CD4-positive, CD25-positive, alpha-beta regulatory T cell (primary cell): ENCODE measurements around the gene GLOD4. TPM values are rescaled to one million over a fixed set of nuclear protein-coding genes. Genes with fewer than 3 reads are reported as not detected.
A peak's percentile ranks its signal among the peaks of the same experiment; 100 is the strongest.
"Not testable (repeated sequence)": the region's sequence is repeated elsewhere in the genome, so short reads cannot be mapped to it uniquely, and the experiment has no call there.

Experiments used
- ATAC-seq, 2 donors: fragments of 150-1000 bp; cut with Tn5 transposase; one replicate each; pipeline ENCODE4 v1.10.0; 2021; ENCODE audit warnings: low read depth in 2 of 2, moderate number of reproducible peaks in 2 of 2, moderate library complexity in 1 of 2
- DNase-seq, 3 donors: peaks; one replicate each; pipeline versions ENCODE4 v3.0.0 to v3.0.0-alpha.2; 2012 to 2022; ENCODE audit warnings: mixed read lengths in 1 of 3
- H3K27ac ChIP-seq: one replicate; pipeline ENCODE4 v1.7.0; 2013; ENCODE audit warnings: mild to moderate bottlenecking, low read length; ENCODE audit not compliant: insufficient read depth, poor library complexity, severe bottlenecking
- H3K27me3 ChIP-seq: one replicate; pipeline ENCODE4 v1.7.0; 2013; ENCODE audit warnings: low read length; ENCODE audit not compliant: control insufficient read depth, insufficient read depth
- H3K36me3 ChIP-seq: one replicate; pipeline ENCODE4 v1.7.0; 2013; ENCODE audit warnings: mild to moderate bottlenecking, low read length, moderate library complexity; ENCODE audit not compliant: control insufficient read depth, insufficient read depth
- H3K4me1 ChIP-seq: 2 replicates; pipeline ENCODE4 v1.7.0; 2013; ENCODE audit warnings: mild to moderate bottlenecking, low read length; ENCODE audit not compliant: insufficient read depth, control insufficient read depth, poor library complexity, severe bottlenecking
- H3K4me3 ChIP-seq: one replicate; pipeline ENCODE4 v1.7.0; 2013; ENCODE audit warnings: low read depth, mild to moderate bottlenecking, low read length, moderate library complexity
- H3K9me3 ChIP-seq, 2 experiments: 1 replicate in 1 of 2; 2 replicates in 1 of 2; pipeline ENCODE4 v1.7.0; 2013; ENCODE audit warnings: low read length in 2 of 2, mild to moderate bottlenecking in 1 of 2, moderate library complexity in 1 of 2; ENCODE audit not compliant: control insufficient read depth in 2 of 2
- H3K27ac Mint-ChIP-seq, 3 donors: one replicate each; pipeline ENCODE4 v1.8.0; 2020 to 2022; ENCODE audit warnings: mild to moderate bottlenecking in 3 of 3, mixed read lengths in 3 of 3, moderate library complexity in 2 of 3
- H3K27me3 Mint-ChIP-seq: one replicate; pipeline ENCODE4 v1.8.0; 2022; ENCODE audit warnings: mild to moderate bottlenecking, mixed read lengths
- H3K36me3 Mint-ChIP-seq: one replicate; pipeline ENCODE4 v1.8.0; 2020; ENCODE audit warnings: mixed read lengths
- H3K4me1 Mint-ChIP-seq, 4 donors: one replicate each; pipeline ENCODE4 v1.8.0; 2020 to 2022; ENCODE audit warnings: mixed read lengths in 4 of 4, mild to moderate bottlenecking in 1 of 4
- H3K4me3 Mint-ChIP-seq, 4 donors: one replicate each; pipeline ENCODE4 v1.8.0; 2020 to 2022; ENCODE audit warnings: mild to moderate bottlenecking in 4 of 4, mixed read lengths in 4 of 4, moderate library complexity in 3 of 4
- H3K9me3 Mint-ChIP-seq, 7 donors: one replicate each; pipeline ENCODE4 v1.8.0; 2020 to 2022; ENCODE audit warnings: mixed read lengths in 7 of 7, mild to moderate bottlenecking in 3 of 7, moderate library complexity in 2 of 7
- polyA plus RNA-seq, 4 donors: library from polyadenylated mRNA; unstranded; fragments of 300-500 nt; fragmentation: Illumina TruSeq; gene quantifications; one replicate each; pipeline ENCODE4 v1.2.3, GENCODE V29; 2021
- total RNA-seq: library from RNA; stranded (reverse); gene quantifications from one replicate; pipeline ENCODE4 v1.2.3, GENCODE V29; 2022

GLOD4 gene
- total and polyA plus RNA-seq, 5 donors from 2014 or later: 65.0 to 115 (median 108) TPM

- H3K9me3 ChIP-seq, H3K9me3 Mint-ChIP-seq, H3K4me3 ChIP-seq, H3K27me3 Mint-ChIP-seq, H3K4me3 Mint-ChIP-seq, H3K27ac ChIP-seq, H3K27me3 ChIP-seq, DNase-seq, H3K27ac Mint-ChIP-seq, ATAC-seq: not testable (repeated sequence)
- H3K36me3 ChIP-seq: peaks cover 45% of the 10 kb centered on the region
- peaks cover 22% of the 10 kb centered on the region for H3K4me1 ChIP-seq
- Mint-ChIP-seq H3K36me3 (peaks cover 23% of the 10 kb centered on the region), H3K4me1 (peaks cover 9 to 36% (median 18%) of the 10 kb centered on the region in 4 donors)
Measured at GRCh38 chr17:785901-786300, 3.8 kb upstream of the GLOD4 start.

- Mint-ChIP-seq H3K36me3 (peaks cover 10% of the 10 kb centered on the region), H3K9me3 (no peaks in the 10 kb centered on the region), H3K27me3 (peaks cover 9% of the 10 kb centered on the region), H3K4me3 (peak overlapping the region; percentile 63 to 100 (median 99)), H3K27ac (peak overlapping the region in 2 of 3 donors; percentile 27 to 59), H3K4me1 (peaks cover 9 to 43% (median 23%) of the 10 kb centered on the region in 4 donors)
- no peak overlapping the region for H3K27ac ChIP-seq
- peaks cover 26% of the 10 kb centered on the region for H3K4me1 ChIP-seq
- peaks cover 32% of the 10 kb centered on the region for H3K36me3 ChIP-seq
- peak overlapping the region; percentile 4 for H3K4me3 ChIP-seq
- no peaks in the 10 kb centered on the region for H3K9me3 ChIP-seq
- ATAC-seq (no peak), DNase-seq (no peak)
- no peaks in the 10 kb centered on the region for H3K27me3 ChIP-seq
Measured at GRCh38 chr17:784143-784542, 2.1 kb upstream of the GLOD4 start.

- Histone ChIP-seq H3K27ac (no peak overlapping the region), H3K4me3 (no peak overlapping the region), H3K4me1 (peaks cover 21% of the 10 kb centered on the region), H3K27me3 (no peaks in the 10 kb centered on the region), H3K9me3 (no peaks in the 10 kb centered on the region), H3K36me3 (peaks cover 51% of the 10 kb centered on the region)
- Mint-ChIP-seq H3K27ac (no peak overlapping the region), H3K4me3 (peak overlapping the region in 1 of 4 donors; percentile 67), H3K9me3 (no peaks in the 10 kb centered on the region), H3K27me3 (peaks cover 9% of the 10 kb centered on the region), H3K36me3 (peaks cover 26% of the 10 kb centered on the region), H3K4me1 (peaks cover 4 to 37% (median 27%) of the 10 kb centered on the region in 4 donors)
- DNase-seq (no peak), ATAC-seq (no peak)
Measured at GRCh38 chr17:778096-778495, 4.0 kb downstream of the GLOD4 start.

- DNase-seq (no peak), ATAC-seq (no peak)
- Mint-ChIP-seq H3K4me3 (no peak overlapping the region), H3K27ac (no peak overlapping the region), H3K27me3 (no peaks in the 10 kb centered on the region), H3K9me3 (no peaks in the 10 kb centered on the region), H3K36me3 (peaks cover 49% of the 10 kb centered on the region), H3K4me1 (peaks cover 5 to 19% (median 12%) of the 10 kb centered on the region in 4 donors)
- Histone ChIP-seq H3K9me3 (no peaks in the 10 kb centered on the region), H3K4me1 (no peaks in the 10 kb centered on the region), H3K4me3 (no peak overlapping the region), H3K27me3 (no peaks in the 10 kb centered on the region), H3K36me3 (peaks cover 85% of the 10 kb centered on the region), H3K27ac (no peak overlapping the region)
Measured at GRCh38 chr17:774313-774584, 7.8 kb downstream of the GLOD4 start.

- peaks cover 54% of the 10 kb centered on the region for H3K36me3 Mint-ChIP-seq
- H3K36me3 ChIP-seq: peaks cover 91% of the 10 kb centered on the region
- H3K27ac Mint-ChIP-seq: peak overlapping the region in 1 of 3 donors; percentile 47
Measured at GRCh38 chr17:773467-774312, 8.4 kb downstream of the GLOD4 start.

GRCh38 chr17:773016-773415 lies 9.1 kb downstream of the GLOD4 start:
- H3K36me3 Mint-ChIP-seq: peaks cover 55% of the 10 kb centered on the region
- no peaks in the 10 kb centered on the region for H3K9me3 Mint-ChIP-seq
- no peaks in the 10 kb centered on the region for H3K27me3 Mint-ChIP-seq
- Histone ChIP-seq H3K4me1 (no peaks in the 10 kb centered on the region), H3K36me3 (peaks cover 84% of the 10 kb centered on the region), H3K9me3 (no peaks in the 10 kb centered on the region), H3K27ac (no peak overlapping the region), H3K27me3 (no peaks in the 10 kb centered on the region), H3K4me3 (no peak overlapping the region)
- H3K27ac Mint-ChIP-seq: no peak overlapping the region
- no peak for DNase-seq
- H3K4me1 Mint-ChIP-seq: peaks cover 5 to 14% (median 11%) of the 10 kb centered on the region in 4 donors
- H3K4me3 Mint-ChIP-seq: no peak overlapping the region
- no peak for ATAC-seq

More at GRCh38 chr17:773467-774312, 8.4 kb downstream of the GLOD4 start:
- Histone ChIP-seq H3K4me1 (no peaks in the 10 kb centered on the region), H3K27me3 (no peaks in the 10 kb centered on the region), H3K9me3 (no peaks in the 10 kb centered on the region), H3K27ac (no peak overlapping the region), H3K4me3 (no peak overlapping the region)
- no peaks in the 10 kb centered on the region for H3K27me3 Mint-ChIP-seq
- ATAC-seq (no peak), DNase-seq (no peak)
- H3K4me3 Mint-ChIP-seq: no peak overlapping the region
- peaks cover 5 to 19% (median 12%) of the 10 kb centered on the region in 4 donors for H3K4me1 Mint-ChIP-seq
- no peaks in the 10 kb centered on the region for H3K9me3 Mint-ChIP-seq

GRCh38 chr17:767076-767475 lies 15.0 kb downstream of the GLOD4 start:
- Mint-ChIP-seq H3K27ac (no peak overlapping the region), H3K36me3 (peaks cover 42% of the 10 kb centered on the region), H3K9me3 (no peaks in the 10 kb centered on the region), H3K4me1 (peaks cover 0 to 5% (median under 1%) of the 10 kb centered on the region in 4 donors), H3K27me3 (no peaks in the 10 kb centered on the region), H3K4me3 (no peak overlapping the region)
- Histone ChIP-seq H3K4me3 (no peak overlapping the region), H3K27me3 (no peaks in the 10 kb centered on the region), H3K36me3 (peaks cover 64% of the 10 kb centered on the region), H3K27ac (no peak overlapping the region), H3K4me1 (no peaks in the 10 kb centered on the region), H3K9me3 (no peaks in the 10 kb centered on the region)
- ATAC-seq: no peak
- no peak for DNase-seq

GRCh38 chr17:760371-760770 lies 21.7 kb downstream of the GLOD4 start:
- Histone ChIP-seq H3K36me3 (peaks cover 46% of the 10 kb centered on the region), H3K4me1 (no peaks in the 10 kb centered on the region), H3K4me3 (no peak overlapping the region), H3K27me3 (no peaks in the 10 kb centered on the region), H3K9me3 (no peaks in the 10 kb centered on the region), H3K27ac (no peak overlapping the region)
- ATAC-seq: no peak
- H3K4me3 Mint-ChIP-seq: peak overlapping the region in 1 of 4 donors; percentile 43
- no peak for DNase-seq
- peaks cover 24% of the 10 kb centered on the region for H3K36me3 Mint-ChIP-seq
- no peaks in the 10 kb centered on the region for H3K27me3 Mint-ChIP-seq
- H3K9me3 Mint-ChIP-seq: no peaks in the 10 kb centered on the region
- H3K4me1 Mint-ChIP-seq: no peaks in the 10 kb centered on the region
- no peak overlapping the region for H3K27ac Mint-ChIP-seq
